Stimulated activated CD8-positive, alpha-beta memory T cell treated with anti-CD3 and anti-CD28 coated beads, Interleukin-7, amount 100 ng/mL, for 1 hour (primary cell): ENCODE results near the gene PTPRT.

Source experiments
- DNase-seq, 2 donors: peaks; one replicate each; pipeline ENCODE4 v3.0.0-alpha.2; 2020; ENCODE audit warnings: low read depth in 2 of 2

PTPRT gene

DNA sequence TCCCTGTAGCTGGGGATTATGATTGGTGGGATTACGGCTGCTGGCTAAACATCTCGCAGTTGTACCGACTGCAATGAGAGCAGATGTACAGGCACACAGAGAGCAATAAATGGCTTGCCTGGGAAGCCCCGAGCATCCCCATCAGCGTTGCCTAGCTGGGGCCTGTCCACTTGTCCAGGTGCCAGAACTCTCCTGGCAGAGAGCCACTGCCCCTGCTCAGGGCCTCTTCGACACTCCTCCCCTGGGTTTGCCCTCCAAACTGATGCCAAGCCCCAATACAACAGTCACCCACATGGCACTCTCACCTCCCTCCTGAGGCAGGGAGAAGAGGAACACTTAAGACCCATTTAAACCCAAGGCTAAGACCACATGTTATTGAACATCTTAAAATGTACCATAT, 715.1 kb downstream of the PTPRT start:
- DNase-seq: no peak

DNA sequence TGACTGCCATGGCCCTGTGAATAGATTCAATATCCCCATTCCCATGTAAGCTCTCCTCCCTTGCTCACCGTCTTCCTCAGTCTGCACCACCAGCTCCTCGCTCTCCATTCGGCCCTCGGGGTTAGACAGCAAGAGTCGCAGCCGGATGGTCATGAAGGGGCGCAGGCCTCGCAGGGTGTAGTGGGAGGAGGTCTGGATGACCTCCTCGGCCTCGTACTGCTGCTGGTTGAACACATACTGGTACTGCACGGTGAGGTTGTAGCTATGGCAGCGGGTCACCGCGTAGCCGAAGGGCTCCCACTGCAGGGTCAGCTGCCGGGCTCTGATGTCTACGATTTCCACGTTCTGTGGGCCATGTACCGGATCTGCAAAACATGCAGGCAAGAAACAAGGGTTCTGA, 717.5 kb downstream of the PTPRT start:
- no peak for DNase-seq

DNA sequence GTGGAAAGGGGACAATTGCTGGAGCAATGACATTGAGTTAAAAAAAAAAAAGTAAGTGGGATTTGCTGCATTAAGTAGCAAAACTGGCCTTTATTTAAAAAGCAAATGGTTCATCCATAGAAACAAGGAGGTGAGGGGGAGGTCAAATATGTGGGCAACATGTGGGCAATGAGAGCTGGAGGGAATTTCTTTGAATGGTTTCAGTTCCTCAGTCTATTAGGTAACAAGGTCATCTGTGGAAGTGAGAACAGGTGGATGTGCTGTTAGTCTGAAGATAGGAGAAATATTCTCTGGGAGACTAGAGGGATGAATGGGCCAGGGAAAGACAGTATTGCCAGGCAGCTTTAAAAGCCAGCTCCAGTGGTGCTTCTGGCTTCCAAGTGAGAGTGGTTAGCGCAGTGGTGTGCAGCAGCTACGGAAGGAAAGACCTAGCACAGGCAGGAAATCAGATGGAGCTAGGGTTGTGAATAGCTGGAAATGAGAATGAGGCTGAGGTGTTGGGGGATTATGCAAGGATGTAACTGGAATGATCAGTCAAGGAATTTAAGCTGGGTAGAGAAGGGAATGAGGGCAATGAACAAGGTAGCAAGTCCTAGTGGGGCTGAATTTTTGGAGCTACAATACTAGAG, 727.6 kb downstream of the PTPRT start:
- DNase-seq: no peak

DNA sequence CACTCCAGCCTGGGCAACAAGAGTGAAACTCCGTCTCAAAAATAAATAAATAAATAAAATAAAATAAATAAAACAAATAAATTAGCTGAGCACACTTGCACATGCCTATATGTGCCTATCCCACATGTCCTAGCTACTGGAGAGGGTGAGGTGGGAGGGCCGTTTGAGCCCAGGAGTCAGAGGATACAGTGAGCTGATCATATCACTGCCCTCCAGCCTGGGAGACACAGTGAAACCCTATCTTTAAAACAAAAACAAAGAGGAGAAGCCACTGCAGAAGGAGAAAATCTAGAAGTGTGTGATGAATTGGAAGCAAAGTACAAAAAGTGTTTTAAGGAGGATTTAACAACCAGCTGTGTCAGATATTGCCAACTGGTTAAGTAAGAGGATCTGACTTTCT, 728.4 kb downstream of the PTPRT start:
- DNase-seq: no peak

DNA sequence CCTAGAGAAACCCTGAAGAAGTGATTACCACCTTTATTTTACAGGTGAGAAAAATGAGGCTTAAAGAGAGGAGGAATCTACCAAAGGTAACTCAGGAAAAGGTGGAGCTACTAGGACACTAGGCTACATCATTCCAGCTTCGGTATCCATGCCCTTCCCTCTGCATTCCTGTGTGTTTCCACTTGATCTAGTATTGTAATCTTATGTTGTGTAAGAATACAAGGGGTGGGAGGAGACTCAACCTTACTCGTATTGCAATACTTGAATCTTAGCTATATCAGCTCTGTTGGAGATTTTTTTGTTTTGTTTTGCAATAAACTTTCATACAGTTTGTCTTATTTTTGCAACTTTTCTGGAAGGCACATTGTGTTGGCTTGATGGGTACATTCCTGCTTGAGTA, 742.4 kb downstream of the PTPRT start:
- DNase-seq: no peak

DNA sequence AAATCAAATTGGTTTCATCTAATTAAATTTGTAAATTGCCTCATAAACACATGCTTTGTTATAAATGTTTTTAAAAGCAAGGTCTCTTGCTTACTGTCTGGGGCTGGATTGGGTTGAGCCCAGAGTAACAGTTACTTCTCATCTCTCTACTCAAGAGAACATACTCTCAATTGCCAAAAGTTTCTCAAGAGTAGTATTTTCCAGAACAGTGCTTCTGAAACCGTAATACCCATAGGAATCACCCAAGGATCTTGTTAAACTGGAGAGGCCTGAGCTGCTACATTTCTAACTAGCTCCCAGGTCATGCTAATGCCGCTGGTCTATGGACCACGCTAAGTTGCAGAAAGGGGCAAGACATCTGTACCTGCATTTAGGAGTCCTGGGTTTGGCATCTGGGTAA, 744.9 kb downstream of the PTPRT start:
- DNase-seq: no peak

DNA sequence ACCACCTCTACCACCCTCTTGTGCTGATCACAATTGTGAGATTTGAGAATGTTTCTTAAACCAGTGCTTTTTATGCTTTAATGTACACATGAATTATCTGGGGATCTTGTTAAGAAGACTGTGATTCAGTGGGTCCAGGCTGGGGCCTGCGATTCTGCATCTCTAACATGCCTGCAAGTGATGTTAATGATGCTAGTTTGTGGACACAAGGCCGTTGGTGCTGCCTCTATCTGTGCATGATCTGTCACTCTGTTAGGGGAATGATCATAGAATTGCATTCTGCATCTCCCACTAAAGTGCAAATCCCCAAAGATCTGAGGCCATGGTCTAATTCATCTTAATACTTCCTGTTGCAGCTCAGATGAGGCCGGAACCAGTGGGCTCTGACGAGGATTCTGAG, 746.5 kb downstream of the PTPRT start:
- DNase-seq: no peak

DNA sequence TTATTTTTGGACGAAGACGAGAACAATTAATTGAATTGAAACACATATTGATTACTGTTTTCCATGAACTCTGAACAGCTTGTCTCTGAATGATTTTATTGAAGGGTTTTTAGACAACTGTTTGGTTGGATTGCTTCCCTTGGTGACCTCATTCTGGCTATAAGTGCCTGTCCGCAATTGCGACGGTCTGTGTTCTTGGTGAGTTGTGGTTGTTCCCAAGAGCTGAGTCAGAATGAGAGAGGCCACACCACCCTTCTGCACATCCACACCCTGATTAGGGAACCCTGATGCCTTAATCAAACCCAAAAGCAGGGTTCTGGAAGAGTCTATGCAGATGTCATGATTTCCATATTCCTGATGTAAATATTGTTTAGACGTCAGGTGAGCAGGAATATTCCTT, 747.0 kb downstream of the PTPRT start:
- no peak for DNase-seq

DNA sequence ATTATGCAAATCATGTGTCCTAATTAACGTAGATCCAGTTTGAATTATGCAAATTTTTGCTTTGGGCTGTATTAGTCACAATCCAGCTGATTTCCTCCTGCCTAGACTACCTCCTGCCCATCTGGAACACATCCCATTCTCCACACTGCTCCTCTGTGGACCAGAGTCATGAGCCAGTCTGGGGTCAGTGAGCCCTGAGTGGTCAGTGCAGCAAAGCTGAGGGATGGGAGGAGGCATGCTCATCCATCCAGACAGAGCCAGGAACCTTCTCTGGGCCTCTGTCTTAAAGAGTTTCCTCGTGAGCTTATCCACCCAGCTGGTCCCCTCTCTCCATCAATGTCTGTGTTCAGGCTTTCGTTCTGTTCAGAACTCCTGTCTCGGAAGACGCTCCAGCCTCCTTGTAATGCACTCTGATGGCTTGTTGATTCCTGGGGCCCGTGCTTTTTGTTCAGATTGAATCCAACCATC, 747.8 kb downstream of the PTPRT start:
- DNase-seq: no peak

DNA sequence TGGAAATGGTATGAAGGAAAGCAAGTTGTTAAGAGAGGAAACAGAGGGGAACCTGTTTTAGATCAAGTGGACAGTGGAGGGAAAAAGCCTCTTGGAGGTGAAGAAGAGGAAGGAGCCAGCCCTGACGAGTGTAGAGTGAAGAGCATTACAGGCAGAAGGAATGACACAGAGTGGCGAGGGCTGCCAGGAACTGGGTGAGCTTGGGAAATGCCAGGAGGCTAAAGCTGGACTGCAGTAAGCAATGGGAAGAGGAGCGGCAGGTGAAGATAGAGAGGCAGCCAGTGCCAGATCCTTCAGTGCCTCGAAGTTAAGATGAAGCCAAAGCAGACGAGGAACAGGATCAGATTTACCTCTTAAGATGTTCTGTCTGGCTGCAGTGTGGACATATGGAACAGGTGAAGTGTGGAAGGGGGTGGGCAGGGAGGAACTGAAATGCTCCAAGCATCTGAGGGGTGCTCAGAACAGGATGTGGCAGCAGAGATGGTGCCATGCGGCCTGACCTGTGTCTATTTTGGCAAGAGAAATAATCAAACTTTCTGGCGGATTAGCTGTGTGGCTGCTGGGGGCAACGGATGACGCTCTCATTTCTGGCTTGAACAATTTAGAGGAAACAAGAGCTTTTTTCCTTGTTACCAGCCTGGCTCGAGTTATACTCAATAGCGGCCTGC, 748.4 kb downstream of the PTPRT start:
- no peak for DNase-seq

DNA sequence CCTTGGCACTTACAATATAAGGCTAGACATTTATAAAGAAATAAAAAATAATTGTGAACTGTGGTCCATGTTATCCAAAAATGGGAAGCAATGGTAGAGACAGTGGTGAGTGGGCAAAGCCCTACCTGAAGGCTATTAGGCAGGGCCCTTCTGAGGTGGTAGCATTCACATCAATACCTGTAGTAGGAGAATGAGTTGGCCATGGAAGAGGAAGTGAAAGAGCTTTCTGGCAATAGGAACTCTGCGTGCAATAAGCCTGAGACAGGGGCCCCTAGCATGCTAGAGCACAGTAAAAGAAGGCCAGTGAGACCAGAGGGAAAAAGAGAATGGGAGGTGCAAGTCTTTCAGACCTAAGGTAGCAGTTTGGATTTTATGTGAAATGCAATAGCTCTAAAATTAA, 754.5 kb downstream of the PTPRT start:
- no peak for DNase-seq

DNA sequence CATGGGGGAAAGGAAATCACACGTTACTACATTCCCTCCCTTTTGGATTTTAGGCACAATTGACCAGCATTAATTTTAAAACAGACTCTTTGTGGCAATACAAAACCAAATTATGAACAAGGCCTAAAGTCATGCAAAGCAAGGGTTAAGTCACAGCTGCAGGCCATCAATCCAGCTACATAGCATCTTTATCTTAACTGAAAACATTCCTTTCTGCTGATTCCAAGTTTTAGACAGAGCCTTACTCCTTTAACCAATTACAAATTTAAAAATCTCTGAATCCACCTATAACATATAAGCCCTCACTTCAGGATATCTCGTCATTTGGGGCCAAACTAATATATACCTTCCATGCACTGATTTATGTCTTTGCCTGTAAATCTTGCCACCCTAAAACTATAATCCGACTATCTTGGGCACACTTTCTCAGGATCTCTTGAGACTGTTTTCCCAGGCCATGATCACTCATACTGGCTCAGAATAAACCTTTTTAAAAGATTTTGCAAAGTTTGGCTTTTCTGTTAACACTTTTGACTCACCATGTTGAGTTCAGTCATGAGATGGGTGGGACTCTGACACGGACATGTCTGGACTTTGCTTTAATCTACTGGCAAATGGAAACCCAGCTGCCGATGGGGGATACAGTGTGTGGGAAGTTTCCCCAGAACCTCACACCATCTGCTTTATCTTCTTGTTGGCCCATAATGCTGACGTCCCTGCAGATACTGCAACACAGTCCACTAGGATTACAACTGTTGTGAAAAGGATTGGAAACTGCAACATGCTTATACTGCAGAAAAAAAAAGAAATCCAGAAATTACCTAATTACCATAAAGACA, 757.0 kb downstream of the PTPRT start:
- no peak for DNase-seq

DNA sequence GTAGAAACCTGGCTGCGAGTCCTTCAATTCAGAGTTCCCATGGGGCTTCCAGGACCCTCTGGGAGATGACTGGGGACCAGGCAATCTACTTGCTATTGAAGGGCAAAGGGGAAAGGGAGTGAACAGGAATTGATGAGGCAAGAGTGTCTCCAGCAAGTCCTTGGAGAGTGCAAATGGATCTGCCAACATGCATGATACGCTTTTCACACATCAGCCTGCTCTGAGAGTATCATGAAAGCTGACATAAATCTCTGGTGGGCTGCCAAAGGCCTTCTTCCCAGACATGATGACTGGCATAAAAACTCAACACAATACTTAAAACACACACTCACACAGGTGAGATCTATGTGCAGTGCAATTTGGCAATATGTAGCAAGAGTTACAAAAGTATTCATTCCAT, 759.1 kb downstream of the PTPRT start:
- DNase-seq: no peak

DNA sequence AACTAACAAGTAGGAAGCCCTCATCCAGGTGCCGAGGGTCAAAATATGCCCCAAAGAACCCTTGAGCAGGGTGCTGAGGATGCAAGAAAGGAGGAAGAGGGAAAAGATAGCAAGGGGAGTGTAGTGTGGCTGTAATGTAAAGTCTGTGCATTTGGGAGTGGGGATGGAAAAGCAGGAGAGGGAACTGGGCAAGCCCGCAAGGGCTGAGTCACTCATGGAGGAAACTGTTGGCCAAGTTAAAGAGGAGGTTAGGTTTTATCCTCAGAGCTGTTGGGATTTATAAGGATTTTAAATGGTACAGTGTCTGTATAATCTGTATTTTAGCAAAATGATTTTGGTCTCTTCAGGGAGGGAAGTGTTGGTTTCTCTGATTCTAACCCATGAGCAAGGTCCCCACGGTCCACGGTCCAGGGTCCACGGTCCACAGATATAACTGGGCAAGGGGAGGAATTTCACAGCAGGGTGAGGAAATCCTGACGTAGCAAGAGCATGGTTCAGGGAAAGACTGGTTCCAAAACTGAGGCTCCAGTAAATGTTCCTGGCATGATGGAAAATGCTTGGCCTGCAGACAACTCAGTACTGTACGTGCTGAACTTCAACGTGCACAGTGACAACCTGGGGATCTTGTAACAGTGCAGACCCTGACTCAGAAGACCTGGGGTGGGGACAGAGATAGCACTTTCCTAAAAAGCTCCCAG, 759.8 kb downstream of the PTPRT start:
- DNase-seq: no peak

DNA sequence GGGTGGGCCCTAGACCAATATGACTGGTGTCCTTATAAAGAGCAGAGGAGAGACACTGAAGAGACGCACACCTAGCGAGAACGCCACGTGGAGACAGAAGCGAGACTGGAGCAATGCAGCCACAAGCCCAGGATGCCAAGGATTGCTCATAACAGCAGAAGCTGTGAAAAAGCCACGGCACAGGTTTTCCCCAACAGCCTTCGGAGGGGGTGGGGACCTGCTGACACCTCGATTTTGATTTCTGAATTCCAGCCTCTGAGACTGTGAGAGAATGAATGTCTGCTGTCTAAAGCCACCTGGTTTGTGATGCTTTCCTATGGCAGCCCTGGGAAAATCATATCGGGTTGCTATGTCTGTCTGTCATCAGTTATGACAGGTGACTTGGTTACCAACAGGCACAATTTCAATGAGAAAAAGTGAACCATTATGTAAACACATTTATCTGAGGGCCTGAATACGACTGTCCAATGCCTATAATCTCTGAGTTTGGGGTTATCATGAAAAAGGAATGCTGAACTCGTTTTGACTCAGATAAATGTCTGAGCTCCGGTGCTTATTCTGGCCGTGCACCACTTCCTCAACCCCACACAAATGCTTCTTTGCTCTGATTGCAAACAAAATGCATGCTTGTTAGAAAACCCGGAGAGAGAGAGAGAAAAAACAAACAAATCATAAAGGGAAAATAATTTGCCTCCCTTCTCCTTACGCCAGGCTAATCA, 769.7 kb downstream of the PTPRT start:
- no peak for DNase-seq

DNA sequence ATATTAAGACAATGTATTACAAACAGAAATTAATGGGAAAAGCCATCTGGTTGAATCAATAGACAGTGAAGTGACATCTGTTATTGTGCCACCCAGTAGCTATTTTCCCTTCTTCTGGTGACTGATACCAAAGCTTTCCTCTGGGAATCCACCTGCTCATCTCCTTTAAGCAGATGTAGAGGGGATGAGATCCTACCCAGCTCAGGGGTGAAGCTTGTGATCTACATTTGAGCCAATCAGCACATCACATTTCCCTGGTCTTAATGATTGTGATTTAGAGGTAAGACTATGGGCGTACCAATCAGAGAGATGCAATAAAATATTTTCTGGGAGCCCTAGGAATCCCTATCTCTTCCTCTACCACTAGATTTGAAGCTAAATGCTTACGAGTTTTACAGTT, 782.9 kb downstream of the PTPRT start:
- DNase-seq: no peak

DNA sequence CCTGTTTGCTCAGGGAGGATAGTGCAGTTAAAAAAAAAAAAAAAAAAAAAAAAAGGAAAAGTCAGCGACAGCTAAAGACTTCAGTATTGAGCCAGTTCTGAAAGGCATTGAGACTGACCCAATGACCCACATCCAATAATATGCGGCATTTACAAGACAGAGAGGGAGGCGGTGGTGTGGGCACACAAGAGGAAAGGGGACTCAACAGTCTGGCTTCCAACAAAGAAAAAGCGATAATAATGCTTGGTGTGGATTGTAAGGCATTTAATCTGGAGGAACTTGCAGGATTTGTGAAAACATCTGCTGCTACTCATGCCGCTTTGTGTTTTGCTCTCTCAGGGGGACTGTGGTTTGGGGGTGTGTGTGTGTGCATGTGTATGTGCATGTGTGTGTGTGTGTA, 787.3 kb downstream of the PTPRT start:
- DNase-seq: no peak

DNA sequence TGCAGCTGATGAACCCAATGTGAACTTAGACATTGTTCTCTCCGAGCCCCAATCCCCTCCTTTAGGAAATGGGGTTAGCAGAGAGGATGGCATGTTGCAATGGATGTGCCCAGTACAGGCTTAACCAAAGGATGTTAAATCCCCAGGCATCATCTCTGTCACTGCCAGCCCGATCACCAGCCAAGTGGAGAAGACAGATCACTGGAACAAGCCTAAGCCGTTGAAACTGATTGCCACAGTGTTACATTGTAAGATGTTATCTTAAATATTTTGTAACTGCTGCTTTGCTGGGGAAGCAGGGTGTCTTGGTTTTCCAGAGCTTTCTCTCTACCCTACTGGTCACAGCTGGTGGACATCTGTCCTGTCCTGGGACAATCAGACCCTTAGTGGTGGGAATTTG, 788.1 kb downstream of the PTPRT start:
- no peak for DNase-seq

DNA sequence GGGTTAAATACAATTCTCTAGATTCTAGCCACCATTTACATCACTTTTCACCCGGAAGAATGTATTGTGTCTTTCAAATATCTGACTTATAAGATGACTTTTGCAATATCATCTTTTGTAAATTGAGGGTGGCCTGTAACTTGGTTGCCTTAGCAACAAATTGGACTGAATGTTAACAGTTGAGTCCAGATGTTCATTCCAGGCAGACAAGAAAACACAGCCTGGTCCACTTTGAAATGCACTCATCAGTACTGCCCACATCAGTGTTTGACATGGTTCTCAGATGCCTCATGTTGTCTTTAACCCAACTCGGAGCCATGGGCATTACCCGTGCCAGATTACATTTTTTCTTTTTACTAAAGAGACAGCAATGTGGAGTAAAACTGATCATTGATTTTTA, 789.9 kb downstream of the PTPRT start:
- no peak for DNase-seq

DNA sequence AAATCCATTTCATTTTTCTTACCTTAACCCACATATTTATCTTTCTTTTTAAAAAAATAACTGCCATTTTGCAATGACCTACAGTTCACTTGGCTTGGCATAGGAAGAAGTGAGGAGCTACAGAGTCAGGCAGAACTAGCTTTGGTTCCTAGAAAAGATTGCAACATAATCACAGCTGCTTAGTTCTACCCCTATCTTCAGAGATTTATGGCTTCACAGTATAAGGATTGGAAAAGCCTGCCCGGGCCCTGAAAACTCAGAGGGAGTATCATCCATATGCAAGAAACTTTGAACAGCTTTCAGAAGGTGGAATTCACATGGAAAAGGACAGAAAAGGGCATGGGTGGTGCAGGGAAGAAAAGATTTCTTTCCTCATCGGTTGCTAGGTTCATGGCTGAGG, 797.3 kb downstream of the PTPRT start:
- DNase-seq: no peak

DNA sequence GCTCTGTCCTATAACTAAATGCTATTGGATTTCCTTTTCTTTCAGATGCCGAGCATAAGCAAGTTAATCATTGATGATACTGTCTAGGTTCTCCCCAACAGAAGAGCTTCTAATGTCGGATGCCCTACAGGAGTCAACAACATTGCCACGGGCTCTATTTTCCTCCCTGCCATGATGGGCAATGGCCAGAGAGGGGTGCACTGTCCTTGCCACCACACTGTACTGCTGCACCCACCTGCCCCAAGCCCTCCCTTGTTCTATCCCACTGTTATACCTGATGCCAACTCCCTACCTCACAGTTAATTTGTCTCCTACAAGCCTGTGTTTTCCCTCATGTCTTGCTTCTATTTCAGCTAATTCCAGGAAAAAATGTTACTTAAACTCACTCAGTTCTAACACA, 797.9 kb downstream of the PTPRT start:
- DNase-seq: no peak

DNA sequence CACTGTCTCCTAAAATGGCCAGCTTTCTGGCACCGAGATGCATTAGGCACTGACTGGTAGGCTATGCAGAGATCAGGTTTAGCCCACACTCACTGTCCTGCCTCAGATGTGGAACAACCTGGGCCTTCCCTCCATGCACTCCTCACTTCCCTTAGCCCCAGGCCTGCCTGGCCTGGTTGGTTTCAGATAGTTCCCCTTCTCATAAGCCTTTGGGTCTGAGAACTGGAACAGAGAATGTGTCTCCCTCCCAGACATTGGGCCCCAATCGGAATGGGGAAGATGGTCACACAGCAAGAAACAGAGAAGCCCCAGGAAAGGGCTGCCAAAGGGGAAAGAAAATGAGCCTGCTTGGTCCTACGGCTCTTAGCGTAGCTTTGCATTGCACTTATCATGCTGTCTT, 809.4 kb downstream of the PTPRT start:
- no peak for DNase-seq
